HepG2 (cell line): Measurements from ENCODE around the gene NRIP2. TPM values are rescaled to one million over a fixed set of nuclear protein-coding genes. Genes with fewer than 3 reads are reported as not detected.

Experiments used
- ATAC-seq: fragments of 200-7000 bp; cut with Tn5 transposase; 3 replicates; pipeline ENCODE4 v1.9.1; 2020; ENCODE audit warnings: mild to moderate bottlenecking, moderate library complexity
- BruUV-seq: library from RNA; stranded (reverse); fragments of 400-500 nt; replicated peaks from 2 replicates; lab custom pipeline; 2021; lab: Mats Ljungman, UMichigan
- CTCF ChIA-PET: fragments of 300-600 bp; formaldehyde crosslinking; extraction: SDS; loops from one replicate; lab custom pipeline; 2021; ENCODE audit warnings: low total read pairs, inconsistent platforms, low intra/inter-chr PET ratio; lab: Yijun Ruan, JAX
- POLR2A ChIA-PET: fragments of 350-600 bp; sonication (Branson Sonifier 250); formaldehyde crosslinking; loops from one replicate; lab custom pipeline; 2020; ENCODE audit warnings: antibody characterized with exemption, inconsistent platforms; lab: Yijun Ruan, JAX
- DNase-seq: peaks from one replicate; pipeline ENCODE4 v3.0.0-alpha.2; 2015; ENCODE audit warnings: low spot score
- FAIRE-seq: peaks from 3 replicates; lab custom pipeline; 2011; peaks lifted over from hg19 to GRCh38; lab: Jason Lieb, UNC
- H2AFZ ChIP-seq: one replicate; pipeline ENCODE4 v1.6.1; 2011; ENCODE audit warnings: low read length, inconsistent platforms
- H3K27ac ChIP-seq: fragments of 300-600 bp; 3 replicates; pipeline ENCODE4 v1.8.0; 2011; ENCODE audit warnings: mixed run types, mild to moderate bottlenecking, mixed read lengths, low read length, inconsistent platforms; ENCODE audit not compliant: insufficient read depth; ENCODE audit errors: extremely low read length
- H3K27me3 ChIP-seq, 2 experiments: fragments of 200-600 bp in 1 of 2; 2 replicates in 1 of 2; 3 replicates in 1 of 2; pipeline versions ENCODE4 v1.6.0 to v1.8.0; 2011; ENCODE audit warnings: low read length in 2 of 2, mild to moderate bottlenecking in 2 of 2, moderate library complexity in 2 of 2, inconsistent platforms in 1 of 2; ENCODE audit not compliant: insufficient read depth in 2 of 2, control insufficient read depth in 1 of 2
- H3K36me3 ChIP-seq, 2 experiments: fragments of 200-600 bp in 1 of 2; replicated peaks in 1 of 2; 2 replicates in 1 of 2; 3 replicates in 1 of 2; pipeline versions ENCODE4 v1.5.1 to v1.8.0; 2011; ENCODE audit warnings: low read length in 2 of 2, inconsistent platforms in 1 of 2; ENCODE audit not compliant: insufficient read depth in 2 of 2, control insufficient read depth in 1 of 2
- H3K4me1 ChIP-seq: 2 replicates; pipeline ENCODE4 v1.5.1; 2012; ENCODE audit warnings: low read length, inconsistent platforms; ENCODE audit not compliant: insufficient read depth
- H3K4me2 ChIP-seq: 2 replicates; pipeline ENCODE4 v1.6.0; 2011; ENCODE audit warnings: low read depth, low read length, inconsistent platforms
- H3K4me3 ChIP-seq, 3 experiments: fragments of 200-600 bp in 1 of 3; sonication (generic), shearing (Covaris generic) in 1 of 3; replicated peaks in 1 of 3; 2 replicates each; pipeline ENCODE4 v1.5.1; 2011 to 2016; ENCODE audit warnings: low read length in 3 of 3, inconsistent platforms in 2 of 3, low read depth in 2 of 3, mild to moderate bottlenecking in 2 of 3, control low read depth in 1 of 3, mixed read lengths in 1 of 3; ENCODE audit not compliant: insufficient read depth in 1 of 3
- H3K79me2 ChIP-seq: one replicate; pipeline ENCODE4 v1.6.1; 2011; ENCODE audit warnings: low read length, inconsistent platforms; ENCODE audit not compliant: insufficient read depth
- H3K9ac ChIP-seq: 2 replicates; pipeline ENCODE4 v1.6.0; 2011; ENCODE audit warnings: mild to moderate bottlenecking, low read depth, low read length, inconsistent platforms; ENCODE audit not compliant: insufficient read depth
- H3K9me3 ChIP-seq: 2 replicates; pipeline ENCODE4 v1.5.1; 2012; ENCODE audit warnings: mild to moderate bottlenecking, low read length
- H4K20me1 ChIP-seq: 2 replicates; pipeline ENCODE4 v1.6.0; 2011; ENCODE audit warnings: inconsistent platforms, mild to moderate bottlenecking, low read length, moderate library complexity; ENCODE audit not compliant: insufficient read depth
- IRF2 ChIP-seq: IDR thresholded peaks from 2 replicates; pipeline ENCODE4 v1.6.1; 2018; ENCODE audit warnings: missing genetic modification reagents, missing compliant biosample characterization
- NR1H2 ChIP-seq: sonication (generic); formaldehyde crosslinking; IDR thresholded peaks from 2 replicates; pipeline ENCODE4 v1.8.1; 2022; ENCODE audit warnings: low read depth, missing genetic modification reagents, borderline replicate concordance
- RCOR2 ChIP-seq: IDR thresholded peaks from 2 replicates; pipeline ENCODE4 v1.6.1; 2016; ENCODE audit warnings: missing biosample characterization, missing genetic modification reagents
- SMAD3 ChIP-seq: sonication (generic); formaldehyde crosslinking; IDR thresholded peaks from 2 replicates; pipeline ENCODE4 v1.4.0; 2020; ENCODE audit warnings: missing genetic modification reagents
- SNRNP70 ChIP-seq: fragments of 200-400 bp; formaldehyde crosslinking; IDR thresholded peaks from 2 replicates; pipeline ENCODE4 v1.6.1; 2017; ENCODE audit warnings: mild to moderate bottlenecking, low read depth, low read length, moderate library complexity
- SRSF4 ChIP-seq: fragments of 200-400 bp; formaldehyde crosslinking; IDR thresholded peaks from one replicate; pipeline ENCODE4 v1.6.1; 2018; ENCODE audit warnings: mild to moderate bottlenecking, low read depth, low read length, moderate library complexity; ENCODE audit not compliant: poor library complexity, severe bottlenecking
- ZFP1 ChIP-seq: IDR thresholded peaks from 2 replicates; pipeline ENCODE4 v1.6.1; 2016
- ZNF101 ChIP-seq: sonication (generic); formaldehyde crosslinking; IDR thresholded peaks from 2 replicates; pipeline ENCODE4 v1.4.0; 2020; ENCODE audit warnings: mild to moderate bottlenecking, low read depth, missing genetic modification reagents, borderline replicate concordance
- ZNF207 ChIP-seq: fragments of 450-650 bp; IDR thresholded peaks from 2 replicates; pipeline ENCODE4 v1.6.1; 2016; ENCODE audit warnings: antibody characterized with exemption, borderline replicate concordance
- ZNF510 ChIP-seq: sonication (generic); formaldehyde crosslinking; IDR thresholded peaks from 2 replicates; pipeline ENCODE4 v1.4.0; 2020; ENCODE audit warnings: low read depth, mild to moderate bottlenecking, missing genetic modification reagents
- ZNF563 ChIP-seq: sonication (generic); formaldehyde crosslinking; IDR thresholded peaks from 2 replicates; pipeline ENCODE4 v1.8.0; 2022; ENCODE audit warnings: mild to moderate bottlenecking, moderate library complexity, missing genetic modification reagents
- WGBS: methylation state at CpG from one replicate; pipeline ENCODE4 v1.1.6; 2017; ENCODE audit warnings: low lambda C conversion rate; 5-methylcytosine and 5-hydroxymethylcytosine counted together
- in situ Hi-C: cut with HindIII; loops from 2 replicates; pipeline ENCODE4 v1.10.0; 2017; ENCODE audit warnings: low pct_unique_long_range_greater_than_20kb; ENCODE audit not compliant: extremely low pct_ligation_motif_present
- intact Hi-C: fragments of 100-400 bp; cut with micrococcal nuclease; formaldehyde crosslinking; loops from one replicate; pipeline ENCODE4 v1.10.0; 2022; ENCODE audit not compliant: unreplicated experiment
- polyA plus RNA-seq, 8 experiments: library from polyadenylated mRNA; depleted of rRNA in 3 of 8; stranded (reverse) in 7 of 8; unstranded in 1 of 8; fragments of >200 nt; fragmentation: Illumina TruSeq in 4 of 8; extraction: Trizol in 4 of 8; gene quantifications; 2 replicates each; pipeline versions ENCODE4 v1.2.1 to v1.2.3, GENCODE V29; 2011 to 2016; ENCODE audit warnings: low read depth in 4 of 8, missing spikeins in 1 of 8, mixed read lengths in 1 of 8; ENCODE audit not compliant: insufficient read depth in 1 of 8
- total RNA-seq, 5 experiments: library from RNA; depleted of rRNA; stranded (reverse); fragments of >200 nt; fragmentation: Illumina TruSeq; extraction: Trizol; gene quantifications; 2 replicates each; pipeline ENCODE4 v1.2.3, GENCODE V29; 2016; ENCODE audit warnings: low read depth in 1 of 5
- TF ChIP-seq, protein P1 (sequence below): sonication (generic); formaldehyde crosslinking; IDR thresholded peaks from 2 replicates; pipeline ENCODE4 v1.8.0; 2022; ENCODE audit warnings: missing genetic modification reagents, mild to moderate bottlenecking, moderate library complexity, borderline replicate concordance
- TF ChIP-seq, protein P2 (sequence below): fragments of 450-650 bp; IDR thresholded peaks from 2 replicates; pipeline ENCODE4 v1.6.1; 2017
- TF ChIP-seq, protein P3 (sequence below): sonication (generic); formaldehyde crosslinking; IDR thresholded peaks from 2 replicates; pipeline ENCODE4 v1.5.1; 2020; ENCODE audit warnings: mild to moderate bottlenecking, missing genetic modification reagents

NRIP2 gene
- total and polyA plus RNA-seq, 2 of the 13 experiments (the other 11 are each of a cell fraction or from before 2014, with no cell fraction given), result not detected

DNA sequence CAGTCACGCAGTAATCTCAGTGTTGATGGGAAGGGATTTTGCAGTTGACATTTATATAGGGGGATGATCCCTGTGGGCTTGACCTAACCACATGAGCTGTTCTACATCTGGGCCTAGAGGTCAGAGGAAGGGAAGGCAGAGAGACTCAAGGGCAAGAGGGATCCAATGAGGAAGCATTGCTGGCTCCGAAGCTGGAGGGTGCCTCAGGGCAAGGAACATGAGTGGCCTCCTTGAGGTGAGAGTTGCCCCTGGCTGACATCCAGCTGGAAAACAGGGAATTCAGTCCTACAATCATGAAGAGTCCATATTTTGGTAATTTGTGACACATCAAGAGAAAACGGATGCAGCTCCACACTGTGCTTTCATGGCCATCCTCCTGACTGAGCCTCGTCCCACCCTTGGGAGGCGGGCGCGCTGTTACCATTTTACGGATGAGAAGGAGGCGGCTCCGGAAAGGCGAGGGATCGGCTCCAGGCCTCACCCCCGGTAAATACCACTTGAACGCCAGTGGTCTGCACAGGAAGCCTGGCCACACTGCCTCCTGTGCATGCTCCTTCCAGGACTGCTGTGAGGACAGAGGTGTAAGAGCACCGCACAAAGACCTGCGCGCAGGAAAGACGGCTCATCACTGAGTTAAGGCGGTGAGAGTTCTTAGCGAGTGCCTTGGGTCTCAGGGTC is 58.6 kb downstream of the NRIP2 start:
- no peak overlapping the region for H3K4me3 ChIP-seq
- no peak overlapping the region for H2AFZ ChIP-seq
- H3K27me3 ChIP-seq, result peaks cover 5 to 58% of the 10 kb centered on the region in 2 experiments; a peak in 4 of 5 replicates
- no peak for DNase-seq
- WGBS, result 66% methylated on average over 18 of the region's 20 CpGs
- H3K9me3 ChIP-seq, result no peaks in the 10 kb centered on the region
- H3K27ac ChIP-seq, result no peak overlapping the region
- H3K4me1 ChIP-seq, result no peaks in the 10 kb centered on the region
- H4K20me1 ChIP-seq, result no peaks in the 10 kb centered on the region
- FAIRE-seq, result no peak
- ATAC-seq, result no peak
- BruUV-seq, result no TSS peak
- no peak overlapping the region for H3K9ac ChIP-seq
- in situ Hi-C loops, result no loop called here
- no peak overlapping the region for H3K4me2 ChIP-seq
- ChIA-PET POLR2A (no interaction called here), CTCF (no interaction called here)
- H3K79me2 ChIP-seq, result no peaks in the 10 kb centered on the region
- no peaks in the 10 kb centered on the region for H3K36me3 ChIP-seq
- intact Hi-C loops, result no loop called here
- TF ChIP-seq ZFP1 (CRISPR knock-in tag) (no peak), SNRNP70 (no peak), NR1H2 (no peak), RCOR2 (CRISPR knock-in tag) (no peak), ZNF101 (CRISPR knock-in tag) (no peak), ZNF510 (CRISPR knock-in tag) (no peak), IRF2 (no peak), ZNF563 (CRISPR knock-in tag) (no peak), ZNF207 (no peak), SMAD3 (CRISPR knock-in tag) (no peak), SRSF4 (no peak)
- TF ChIP-seq, protein P1, sequence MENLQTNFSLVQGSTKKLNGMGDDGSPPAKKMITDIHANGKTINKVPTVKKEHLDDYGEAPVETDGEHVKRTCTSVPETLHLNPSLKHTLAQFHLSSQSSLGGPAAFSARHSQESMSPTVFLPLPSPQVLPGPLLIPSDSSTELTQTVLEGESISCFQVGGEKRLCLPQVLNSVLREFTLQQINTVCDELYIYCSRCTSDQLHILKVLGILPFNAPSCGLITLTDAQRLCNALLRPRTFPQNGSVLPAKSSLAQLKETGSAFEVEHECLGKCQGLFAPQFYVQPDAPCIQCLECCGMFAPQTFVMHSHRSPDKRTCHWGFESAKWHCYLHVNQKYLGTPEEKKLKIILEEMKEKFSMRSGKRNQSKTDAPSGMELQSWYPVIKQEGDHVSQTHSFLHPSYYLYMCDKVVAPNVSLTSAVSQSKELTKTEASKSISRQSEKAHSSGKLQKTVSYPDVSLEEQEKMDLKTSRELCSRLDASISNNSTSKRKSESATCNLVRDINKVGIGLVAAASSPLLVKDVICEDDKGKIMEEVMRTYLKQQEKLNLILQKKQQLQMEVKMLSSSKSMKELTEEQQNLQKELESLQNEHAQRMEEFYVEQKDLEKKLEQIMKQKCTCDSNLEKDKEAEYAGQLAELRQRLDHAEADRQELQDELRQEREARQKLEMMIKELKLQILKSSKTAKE (CRISPR knock-in tag), result no peak
- TF ChIP-seq, protein P2, sequence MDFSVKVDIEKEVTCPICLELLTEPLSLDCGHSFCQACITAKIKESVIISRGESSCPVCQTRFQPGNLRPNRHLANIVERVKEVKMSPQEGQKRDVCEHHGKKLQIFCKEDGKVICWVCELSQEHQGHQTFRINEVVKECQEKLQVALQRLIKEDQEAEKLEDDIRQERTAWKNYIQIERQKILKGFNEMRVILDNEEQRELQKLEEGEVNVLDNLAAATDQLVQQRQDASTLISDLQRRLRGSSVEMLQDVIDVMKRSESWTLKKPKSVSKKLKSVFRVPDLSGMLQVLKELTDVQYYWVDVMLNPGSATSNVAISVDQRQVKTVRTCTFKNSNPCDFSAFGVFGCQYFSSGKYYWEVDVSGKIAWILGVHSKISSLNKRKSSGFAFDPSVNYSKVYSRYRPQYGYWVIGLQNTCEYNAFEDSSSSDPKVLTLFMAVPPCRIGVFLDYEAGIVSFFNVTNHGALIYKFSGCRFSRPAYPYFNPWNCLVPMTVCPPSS, result no peak
- TF ChIP-seq, protein P3, sequence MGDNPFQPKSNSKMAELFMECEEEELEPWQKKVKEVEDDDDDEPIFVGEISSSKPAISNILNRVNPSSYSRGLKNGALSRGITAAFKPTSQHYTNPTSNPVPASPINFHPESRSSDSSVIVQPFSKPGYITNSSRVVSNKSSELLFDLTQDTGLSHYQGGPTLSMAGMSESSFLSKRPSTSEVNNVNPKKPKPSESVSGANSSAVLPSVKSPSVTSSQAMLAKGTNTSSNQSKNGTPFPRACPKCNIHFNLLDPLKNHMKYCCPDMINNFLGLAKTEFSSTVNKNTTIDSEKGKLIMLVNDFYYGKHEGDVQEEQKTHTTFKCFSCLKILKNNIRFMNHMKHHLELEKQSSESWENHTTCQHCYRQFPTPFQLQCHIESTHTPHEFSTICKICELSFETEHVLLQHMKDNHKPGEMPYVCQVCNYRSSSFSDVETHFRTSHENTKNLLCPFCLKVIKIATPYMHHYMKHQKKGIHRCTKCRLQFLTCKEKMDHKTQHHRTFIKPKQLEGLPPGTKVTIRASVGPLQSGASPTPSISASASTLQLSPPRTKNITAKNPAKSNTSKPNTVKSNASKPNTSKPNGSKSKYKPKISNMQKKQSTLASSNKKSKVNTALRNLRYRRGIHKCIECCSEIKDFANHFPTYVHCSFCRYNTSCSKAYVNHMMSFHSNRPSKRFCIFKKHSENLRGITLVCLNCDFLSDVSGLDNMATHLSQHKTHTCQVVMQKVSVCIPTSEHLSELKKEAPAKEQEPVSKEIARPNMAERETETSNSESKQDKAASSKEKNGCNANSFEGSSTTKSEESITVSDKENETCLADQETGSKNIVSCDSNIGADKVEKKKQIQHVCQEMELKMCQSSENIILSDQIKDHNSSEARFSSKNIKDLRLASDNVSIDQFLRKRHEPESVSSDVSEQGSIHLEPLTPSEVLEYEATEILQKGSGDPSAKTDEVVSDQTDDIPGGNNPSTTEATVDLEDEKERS (CRISPR knock-in tag), result no peak
